MM.1S (cell line): Measurements from ENCODE around the gene ARRDC2.
"Not testable (repeated sequence)": the region's sequence is repeated elsewhere in the genome, so short reads cannot be mapped to it uniquely, and the experiment has no call there.

Experiments
- DNase-seq: peaks from one replicate; pipeline ENCODE4 v3.0.0-alpha.2; 2015
- H2AFZ ChIP-seq: fragments of 300-600 bp; sonication (generic); 2 replicates; pipeline ENCODE4 v1.6.0; 2016; ENCODE audit warnings: antibody characterized with exemption, low read length
- H3F3A ChIP-seq: fragments of 300-600 bp; sonication (generic); 2 replicates; pipeline ENCODE4 v1.6.1; 2016; ENCODE audit warnings: mild to moderate bottlenecking, antibody characterized with exemption, low read length, moderate library complexity, mixed read lengths; ENCODE audit not compliant: insufficient read depth
- H3K27ac ChIP-seq: fragments of 300-600 bp; sonication (generic); 2 replicates; pipeline ENCODE4 v1.5.1; 2016; ENCODE audit warnings: mild to moderate bottlenecking, low read length
- H3K27me3 ChIP-seq: fragments of 300-600 bp; sonication (generic); replicated peaks from 2 replicates; pipeline ENCODE4 v1.6.0; 2016; ENCODE audit warnings: low read length; ENCODE audit not compliant: insufficient read depth
- H3K36me3 ChIP-seq: fragments of 300-600 bp; sonication (generic); replicated peaks from 2 replicates; pipeline ENCODE4 v1.6.1; 2016; ENCODE audit warnings: mild to moderate bottlenecking, low read length, mixed read lengths; ENCODE audit not compliant: insufficient read depth
- H3K4me1 ChIP-seq: fragments of 300-600 bp; sonication (generic); 2 replicates; pipeline ENCODE4 v1.6.1; 2016; ENCODE audit warnings: low read length, mixed read lengths
- H3K4me2 ChIP-seq: fragments of 300-600 bp; sonication (generic); 2 replicates; pipeline ENCODE4 v1.6.0; 2016; ENCODE audit warnings: low read depth, low read length
- H3K4me3 ChIP-seq: fragments of 300-600 bp; sonication (generic); 2 replicates; pipeline ENCODE4 v1.5.1; 2016; ENCODE audit warnings: low read length, mixed read lengths
- H3K79me2 ChIP-seq: fragments of 300-600 bp; sonication (generic); 2 replicates; pipeline ENCODE4 v1.6.1; 2016; ENCODE audit warnings: mixed run types, low read length, mixed read lengths
- H3K9ac ChIP-seq: fragments of 300-600 bp; sonication (generic); 2 replicates; pipeline ENCODE4 v1.6.1; 2016; ENCODE audit warnings: low read length, mixed read lengths
- H3K9me2 ChIP-seq: fragments of 300-600 bp; sonication (generic); replicated peaks from 2 replicates; pipeline ENCODE4 v1.6.1; 2016; ENCODE audit warnings: mild to moderate bottlenecking, low read length, mixed read lengths; ENCODE audit not compliant: insufficient read depth
- H3K9me3 ChIP-seq: fragments of 300-600 bp; sonication (generic); replicated peaks from 2 replicates; pipeline ENCODE4 v1.6.1; 2016; ENCODE audit warnings: mild to moderate bottlenecking, low read length, mixed read lengths; ENCODE audit not compliant: insufficient read depth
- H4K20me1 ChIP-seq: fragments of 300-600 bp; sonication (generic); 2 replicates; pipeline ENCODE4 v1.6.1; 2016; ENCODE audit warnings: mild to moderate bottlenecking, low read length, moderate library complexity, mixed read lengths; ENCODE audit not compliant: insufficient read depth
- CTCF ChIP-seq: fragments of 300-600 bp; sonication (generic); IDR thresholded peaks from 2 replicates; pipeline ENCODE4 v1.5.1; 2016; ENCODE audit warnings: antibody characterized with exemption, low read length, mixed read lengths
- EZH2 ChIP-seq: fragments of 300-600 bp; sonication (generic); optimal IDR thresholded peaks from 2 replicates; pipeline ENCODE3; 2017; ENCODE audit warnings: low read depth, mild to moderate bottlenecking, antibody characterized with exemption, low read length, mixed read lengths
- EZH2phosphoT487 ChIP-seq: fragments of 300-600 bp; sonication (generic); IDR thresholded peaks from 2 replicates; pipeline ENCODE4 v1.6.1; 2018; ENCODE audit warnings: antibody characterized with exemption, low read length

ARRDC2 gene

GRCh38 chr19:17985037-17985818 lies 22.7 kb upstream of the ARRDC2 start:
- no peak for TF ChIP-seq EZH2
- no peak for TF ChIP-seq EZH2phosphoT487
- TF ChIP-seq CTCF, result no peak
- H3K4me1 ChIP-seq, result no peaks in the 10 kb centered on the region
- H3K27ac ChIP-seq, result no peak overlapping the region
- H3K27me3 ChIP-seq, result peaks cover 94% of the 10 kb centered on the region
- no peak for DNase-seq
- H3F3A ChIP-seq, result no peaks in the 10 kb centered on the region
- no peaks in the 10 kb centered on the region for H3K36me3 ChIP-seq
- H3K4me3 ChIP-seq, result no peak overlapping the region
- no peaks in the 10 kb centered on the region for H3K9me3 ChIP-seq
- no peak overlapping the region for H3K4me2 ChIP-seq
- no peaks in the 10 kb centered on the region for H3K9me2 ChIP-seq
- no peak overlapping the region for H3K9ac ChIP-seq
- H4K20me1 ChIP-seq, result no peaks in the 10 kb centered on the region
- no peaks in the 10 kb centered on the region for H3K79me2 ChIP-seq
- H2AFZ ChIP-seq, result no peak overlapping the region

- H3K27me3 ChIP-seq, result peaks cover 91% of the 10 kb centered on the region
Observed at GRCh38 chr19:17986569-17986968, 21.4 kb upstream of the ARRDC2 start.

GRCh38 chr19:17988161-17988560 lies 19.8 kb upstream of the ARRDC2 start:
- H3K36me3 ChIP-seq, result no peaks in the 10 kb centered on the region
- no peaks in the 10 kb centered on the region for H3K9me3 ChIP-seq
- H4K20me1 ChIP-seq, result no peaks in the 10 kb centered on the region
- no peak for DNase-seq
- TF ChIP-seq CTCF, result no peak
- no peak for TF ChIP-seq EZH2
- TF ChIP-seq EZH2phosphoT487, result no peak
- H3K9ac ChIP-seq, result no peak overlapping the region
- H3K9me2 ChIP-seq, result no peaks in the 10 kb centered on the region
- H3K27me3 ChIP-seq, result peaks cover 91% of the 10 kb centered on the region
- no peak overlapping the region for H3K4me3 ChIP-seq
- H3K27ac ChIP-seq, result no peak overlapping the region
- no peaks in the 10 kb centered on the region for H3K79me2 ChIP-seq
- no peaks in the 10 kb centered on the region for H3F3A ChIP-seq
- H3K4me1 ChIP-seq, result no peaks in the 10 kb centered on the region
- no peak overlapping the region for H3K4me2 ChIP-seq
- no peak overlapping the region for H2AFZ ChIP-seq

More at GRCh38 chr19:17986569-17986968, 21.4 kb upstream of the ARRDC2 start:
- H3K9ac ChIP-seq, H2AFZ ChIP-seq, H3K4me1 ChIP-seq, DNase-seq, H3K9me3 ChIP-seq, H3K79me2 ChIP-seq, H3K9me2 ChIP-seq, H3K27ac ChIP-seq, H4K20me1 ChIP-seq, H3K4me2 ChIP-seq, H3K36me3 ChIP-seq, H3K4me3 ChIP-seq, H3F3A ChIP-seq: not testable (repeated sequence)

GRCh38 chr19:17989425-17990094 lies 18.4 kb upstream of the ARRDC2 start:
- H3K79me2 ChIP-seq, result no peaks in the 10 kb centered on the region
- TF ChIP-seq CTCF (no peak), EZH2phosphoT487 (no peak), EZH2 (no peak)
- H3K9ac ChIP-seq, result no peak overlapping the region
- H2AFZ ChIP-seq, result no peak overlapping the region
- H3K27ac ChIP-seq, result no peak overlapping the region
- H3K27me3 ChIP-seq, result peaks cover 92% of the 10 kb centered on the region
- no peaks in the 10 kb centered on the region for H3K9me2 ChIP-seq
- no peak for DNase-seq
- H3K36me3 ChIP-seq, result no peaks in the 10 kb centered on the region
- H3F3A ChIP-seq, result no peaks in the 10 kb centered on the region
- H3K9me3 ChIP-seq, result no peaks in the 10 kb centered on the region
- no peak overlapping the region for H3K4me2 ChIP-seq
- H3K4me1 ChIP-seq, result no peaks in the 10 kb centered on the region
- no peak overlapping the region for H3K4me3 ChIP-seq
- H4K20me1 ChIP-seq, result no peaks in the 10 kb centered on the region
